H1 (cell line): ENCODE data around the gene C1QTNF1. TPM values are rescaled to one million over a fixed set of nuclear protein-coding genes. Genes with fewer than 3 reads are reported as not detected.

Source experiments
- HDAC2 ChIP-seq, 2 experiments: fragments of 300-600 bp in 1 of 2; sonication (generic) in 1 of 2; IDR thresholded peaks; 2 replicates each; pipeline ENCODE4 v1.6.1; 2011 to 2012; ENCODE audit warnings: low read depth in 2 of 2, low read length in 2 of 2, mild to moderate bottlenecking in 2 of 2, moderate library complexity in 2 of 2, borderline replicate concordance in 1 of 2, inconsistent platforms in 1 of 2
- polyA plus RNA-seq, 7 experiments: library from polyadenylated mRNA; depleted of rRNA in 3 of 7; stranded (reverse) in 5 of 7; unstranded in 2 of 7; fragments of >200 nt in 5 of 7; fragments of 200-250 nt in 2 of 7; gene quantifications; 1 replicate in 5 of 7; 2 replicates in 1 of 7; 4 replicates in 1 of 7; pipeline versions ENCODE4 v1.2.1 to v1.2.3, GENCODE V29; 2011 to 2013; ENCODE audit warnings: missing spikeins in 2 of 7, mixed read lengths in 2 of 7
- total RNA-seq: library from RNA; stranded (reverse); fragmentation: NEBNext Ultra II Directional; extraction: Animal tissue kit (Norgen Biotek cat#: 25700); gene quantifications from 2 replicates; pipeline ENCODE4 v1.2.1, GENCODE V29; 2021

The C1QTNF1 gene
- total and polyA plus RNA-seq, 2 of the 8 experiments (the other 6 are each of a cell fraction or from before 2014, with no cell fraction given) = 1.5 to 2.5 TPM

DNA sequence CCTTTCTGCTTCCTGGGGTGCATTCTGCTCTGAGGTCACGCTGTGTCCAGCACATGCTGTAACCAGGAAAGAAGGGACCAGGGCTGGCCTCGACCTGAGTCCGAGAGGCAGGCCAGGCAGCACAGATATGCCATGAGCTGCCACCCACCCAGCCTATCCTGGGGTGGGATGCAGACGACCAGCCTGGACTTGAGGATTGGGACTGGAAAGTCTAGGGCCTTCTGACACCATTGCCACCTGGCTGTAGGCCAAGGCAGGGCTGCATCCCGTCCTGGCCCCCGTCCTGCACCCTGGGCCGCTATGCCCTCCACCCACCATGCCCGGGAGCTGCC, 65.0 kb downstream of the C1QTNF1 start (continued):
- TF ChIP-seq HDAC2 (IDR thresholded peaks at IDR 0.05; ENCODE audit: borderline replicate concordance in 1 of 2, low read depth in 2 of 2, low read length in 2 of 2) = no peak
